Testis (tissue), 3 donors: ENCODE results near the gene MFF. TPM values are rescaled to one million over a fixed set of nuclear protein-coding genes. Genes with fewer than 3 reads are reported as not detected.
"Not testable (repeated sequence)": the region's sequence is repeated elsewhere in the genome, so short reads cannot be mapped to it uniquely, and the experiment has no call there.

ENCODE experiments used
- DNase-seq: peaks from one replicate; pipeline ENCODE4 v3.0.0-alpha.2; 2019
- H3K27ac ChIP-seq, 2 donors: fragments of 200-600 bp; sonication (generic); one replicate each; pipeline ENCODE4 v1.5.1; 2019
- H3K27me3 ChIP-seq: fragments of 200-600 bp; sonication (generic); one replicate; pipeline ENCODE4 v1.5.1; 2019
- H3K36me3 ChIP-seq: fragments of 200-600 bp; sonication (generic); one replicate; pipeline ENCODE4 v1.5.1; 2017; ENCODE audit warnings: low read depth; ENCODE audit errors: missing control alignments
- H3K4me1 ChIP-seq: fragments of 200-600 bp; sonication (generic); one replicate; pipeline ENCODE4 v1.5.1; 2019
- H3K4me3 ChIP-seq, 2 donors: fragments of 200-600 bp; sonication (generic); one replicate each; pipeline ENCODE4 v1.5.1; 2017 to 2019
- H3K9me3 ChIP-seq: fragments of 200-600 bp; sonication (generic); one replicate; pipeline ENCODE4 v1.5.1; 2017
- POLR2A ChIP-seq: fragments of 450-650 bp; IDR thresholded peaks from one replicate; pipeline ENCODE4 v1.6.1; 2017; ENCODE audit warnings: antibody characterized with exemption, mild to moderate bottlenecking, moderate library complexity
- WGBS, 2 donors: methylation state at CpG; one replicate each; pipeline ENCODE4 v1.1.5; 2018; 5-methylcytosine and 5-hydroxymethylcytosine counted together
- intact Hi-C: fragments of 100-400 bp; cut with DNase I; formaldehyde crosslinking; loops from one replicate; pipeline ENCODE4 v1.15.1; 2023; ENCODE audit warnings: low total_unique reads
- polyA plus RNA-seq: library from polyadenylated mRNA; stranded (reverse); fragments of 350-450 nt; fragmentation: Illumina TruSeq; extraction: RNeasy Lipid Tissue Mini Kit (QIAGEN cat#74804); gene quantifications from one replicate; pipeline ENCODE4 v1.2.3, GENCODE V29; 2014; ENCODE audit warnings: low read depth, low replicate concordance; ENCODE audit not compliant: insufficient read depth
- total RNA-seq, 2 donors: library from RNA; depleted of rRNA; stranded (reverse); fragments of >200 nt; gene quantifications; one replicate each; pipeline ENCODE4 v1.2.3, GENCODE V29; 2016
- TF ChIP-seq, protein P1 (sequence below), 3 experiments: fragments of 450-650 bp in 2 of 3; fragments of 200-600 bp in 1 of 3; sonication (generic) in 1 of 3; IDR thresholded peaks; one replicate each; pipeline ENCODE4 v1.5.1; 2016 to 2019; ENCODE audit warnings: antibody characterized with exemption in 3 of 3, mild to moderate bottlenecking in 2 of 3, moderate library complexity in 1 of 3

Gene MFF
- total and polyA plus RNA-seq, 3 donors from 2014 or later = 318 to 457 (median 368) TPM

DNA sequence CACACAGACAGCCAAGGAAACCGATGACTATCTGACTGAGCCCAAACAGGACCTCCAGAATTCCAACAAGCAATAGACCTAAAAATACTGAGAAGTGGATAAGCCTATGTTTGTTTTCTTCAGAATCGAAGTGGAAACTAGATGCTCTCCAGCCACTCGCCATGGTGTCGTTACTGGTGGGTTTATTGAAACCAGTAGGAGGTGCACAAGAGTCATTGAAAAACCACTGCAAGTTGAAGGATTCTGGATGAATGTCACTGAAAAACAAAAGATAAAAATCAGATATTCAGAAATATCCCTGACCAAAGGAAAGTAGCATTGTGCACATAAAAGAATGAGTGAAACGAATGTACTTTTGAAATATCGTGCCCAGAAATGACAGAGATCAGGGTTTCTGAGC, 38.7 kb downstream of the MFF start:
- whole genome bisulfite sequencing, 2 donors = 73 to 84% methylated on average over 6 of the region's 6 CpGs
- intact Hi-C loops = no loop called here
- no peaks in the 10 kb centered on the region for H3K36me3 ChIP-seq
- DNase-seq = no peak
- no peak overlapping the region for H3K4me3 ChIP-seq
- H3K9me3 ChIP-seq = no peaks in the 10 kb centered on the region
- TF ChIP-seq, protein P1, sequence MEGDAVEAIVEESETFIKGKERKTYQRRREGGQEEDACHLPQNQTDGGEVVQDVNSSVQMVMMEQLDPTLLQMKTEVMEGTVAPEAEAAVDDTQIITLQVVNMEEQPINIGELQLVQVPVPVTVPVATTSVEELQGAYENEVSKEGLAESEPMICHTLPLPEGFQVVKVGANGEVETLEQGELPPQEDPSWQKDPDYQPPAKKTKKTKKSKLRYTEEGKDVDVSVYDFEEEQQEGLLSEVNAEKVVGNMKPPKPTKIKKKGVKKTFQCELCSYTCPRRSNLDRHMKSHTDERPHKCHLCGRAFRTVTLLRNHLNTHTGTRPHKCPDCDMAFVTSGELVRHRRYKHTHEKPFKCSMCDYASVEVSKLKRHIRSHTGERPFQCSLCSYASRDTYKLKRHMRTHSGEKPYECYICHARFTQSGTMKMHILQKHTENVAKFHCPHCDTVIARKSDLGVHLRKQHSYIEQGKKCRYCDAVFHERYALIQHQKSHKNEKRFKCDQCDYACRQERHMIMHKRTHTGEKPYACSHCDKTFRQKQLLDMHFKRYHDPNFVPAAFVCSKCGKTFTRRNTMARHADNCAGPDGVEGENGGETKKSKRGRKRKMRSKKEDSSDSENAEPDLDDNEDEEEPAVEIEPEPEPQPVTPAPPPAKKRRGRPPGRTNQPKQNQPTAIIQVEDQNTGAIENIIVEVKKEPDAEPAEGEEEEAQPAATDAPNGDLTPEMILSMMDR (IDR thresholded peaks at IDR 0.05) = peak in 2 of 3 experiments; percentile 8 to 9
- no peak for TF ChIP-seq POLR2A
- H3K27me3 ChIP-seq = no peaks in the 10 kb centered on the region
- no peak overlapping the region for H3K27ac ChIP-seq
- no peaks in the 10 kb centered on the region for H3K4me1 ChIP-seq

DNA sequence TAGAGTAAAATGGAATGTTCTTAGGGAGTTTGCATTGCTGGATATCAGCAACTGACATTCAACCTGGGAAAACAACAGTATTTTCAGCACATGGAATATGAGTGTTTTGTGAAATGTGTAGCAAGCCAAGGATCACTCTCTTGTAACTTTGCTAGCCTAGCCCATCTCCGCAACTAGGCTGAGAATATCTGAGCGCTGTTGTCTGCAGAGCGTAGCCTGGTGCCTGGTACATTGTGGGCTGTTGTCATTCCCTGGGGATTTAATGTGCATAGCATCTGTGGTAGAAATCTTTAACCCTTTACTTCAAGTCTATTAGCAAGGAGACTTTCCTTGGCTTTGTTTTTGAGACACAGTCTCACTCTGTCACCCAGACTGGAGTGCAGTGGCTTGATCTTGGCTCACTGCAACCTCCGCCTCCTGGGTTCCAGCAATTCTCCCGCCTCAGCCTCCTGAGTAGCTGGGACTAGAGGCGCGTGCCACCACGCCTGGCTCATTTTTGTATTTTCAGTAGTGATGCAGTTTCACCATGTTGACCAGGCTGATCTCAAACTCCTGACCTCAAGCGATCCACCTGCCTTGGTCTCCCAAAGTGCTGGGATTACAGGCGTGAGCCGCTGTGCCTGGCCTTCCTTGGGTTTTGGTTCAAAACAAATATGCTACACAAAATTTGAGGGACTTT, 39.7 kb downstream of the MFF start:
- H3K4me1 ChIP-seq, H3K36me3 ChIP-seq, DNase-seq, H3K4me3 ChIP-seq, intact Hi-C loops, H3K9me3 ChIP-seq, H3K27me3 ChIP-seq, H3K27ac ChIP-seq: not testable (repeated sequence)
- 70 to 73% methylated on average over 11 of the region's 11 CpGs for WGBS, 2 donors

DNA sequence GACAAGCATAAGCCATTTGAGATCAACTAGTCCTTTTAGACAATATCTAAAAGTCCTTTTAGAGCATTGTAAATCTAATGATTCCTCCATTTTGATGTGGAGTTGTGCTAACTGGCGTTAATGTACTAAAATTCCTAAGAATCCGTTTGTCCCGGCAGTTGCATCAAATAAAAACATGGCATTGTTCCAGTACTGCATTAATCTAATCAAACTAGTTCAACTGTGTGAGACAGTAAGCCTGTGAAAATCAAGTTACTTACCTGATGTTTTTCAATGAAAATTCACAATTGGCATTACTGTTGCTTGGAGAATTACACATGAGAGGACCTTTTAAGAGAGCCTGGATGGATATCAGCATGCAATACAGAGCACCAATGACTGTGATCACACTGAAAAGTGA, 40.8 kb downstream of the MFF start:
- no peak overlapping the region for H3K27ac ChIP-seq
- H3K4me3 ChIP-seq = no peak overlapping the region
- no peak for DNase-seq
- H3K9me3 ChIP-seq = no peaks in the 10 kb centered on the region
- H3K36me3 ChIP-seq = no peaks in the 10 kb centered on the region
- WGBS, 2 donors = 49 to 89% methylated on average over 3 of the region's 3 CpGs
- H3K4me1 ChIP-seq = no peaks in the 10 kb centered on the region
- TF ChIP-seq, protein P1 (IDR thresholded peaks at IDR 0.05) = no peak
- no peak for TF ChIP-seq POLR2A
- H3K27me3 ChIP-seq = no peaks in the 10 kb centered on the region
- intact Hi-C loops = no loop called here

- intact Hi-C loops = no loop called here
- DNase-seq = no peak
- Histone ChIP-seq H3K4me1 (no peaks in the 10 kb centered on the region), H3K27ac (no peak overlapping the region), H3K4me3 (no peak overlapping the region), H3K9me3 (no peaks in the 10 kb centered on the region), H3K27me3 (no peaks in the 10 kb centered on the region), H3K36me3 (no peaks in the 10 kb centered on the region)
- no peak for TF ChIP-seq POLR2A
- TF ChIP-seq, protein P1 (IDR thresholded peaks at IDR 0.05) = no peak
- 67 to 74% methylated on average over 11 of the region's 11 CpGs for WGBS, 2 donors
Measured at GRCh38 chr2:227366769-227367426, 41.8 kb downstream of the MFF start.

GRCh38 chr2:227367427-227367795, 42.4 kb downstream of the MFF start:
- TF ChIP-seq, protein P1 (IDR thresholded peaks at IDR 0.05) = no peak
- TF ChIP-seq POLR2A = no peak
- Histone ChIP-seq H3K9me3 (no peaks in the 10 kb centered on the region), H3K4me3 (no peak overlapping the region), H3K27me3 (no peaks in the 10 kb centered on the region), H3K36me3 (no peaks in the 10 kb centered on the region), H3K4me1 (no peaks in the 10 kb centered on the region), H3K27ac (no peak overlapping the region)
- intact Hi-C loops = no loop called here
- DNase-seq = no peak
- 93% methylated on average over 3 of the region's 3 CpGs for WGBS, 2 donors
